HepG2 (cell line): ENCODE data around the gene LTA. TPM values are rescaled to one million over a fixed set of nuclear protein-coding genes. Genes with fewer than 3 reads are reported as not detected.

Experiments used
- E2F1 ChIP-seq: sonication (generic); formaldehyde crosslinking; IDR thresholded peaks from 2 replicates; pipeline ENCODE4 v1.5.0; 2020; ENCODE audit warnings: missing genetic modification reagents
- HNRNPH1 ChIP-seq: fragments of 200-400 bp; formaldehyde crosslinking; optimal IDR thresholded peaks from 2 replicates; pipeline ENCODE3; 2017; ENCODE audit warnings: mild to moderate bottlenecking, low read depth, low read length
- PREB ChIP-seq: sonication (generic); formaldehyde crosslinking; IDR thresholded peaks from 2 replicates; pipeline ENCODE4 v1.4.0; 2020; ENCODE audit warnings: missing genetic modification reagents
- SNAPC2 ChIP-seq: sonication (generic); formaldehyde crosslinking; IDR thresholded peaks from 2 replicates; pipeline ENCODE4 v1.8.1; 2022; ENCODE audit warnings: mild to moderate bottlenecking, missing genetic modification reagents
- ZBTB44 ChIP-seq: sonication (generic); formaldehyde crosslinking; IDR thresholded peaks from 2 replicates; pipeline ENCODE4 v1.4.0; 2020; ENCODE audit warnings: missing genetic modification reagents
- ZFP36L2 ChIP-seq: sonication (generic); formaldehyde crosslinking; IDR thresholded peaks from 2 replicates; pipeline ENCODE4 v1.4.0; 2020; ENCODE audit warnings: missing genetic modification reagents
- ZNF180 ChIP-seq: sonication (generic); formaldehyde crosslinking; IDR thresholded peaks from 2 replicates; pipeline ENCODE4 v1.4.0; 2020; ENCODE audit warnings: low read depth, missing genetic modification reagents, borderline replicate concordance
- ZNF20 ChIP-seq: sonication (generic); formaldehyde crosslinking; IDR thresholded peaks from 2 replicates; pipeline ENCODE4 v1.4.0; 2020; ENCODE audit warnings: mild to moderate bottlenecking, moderate library complexity, missing genetic modification reagents
- ZNF276 ChIP-seq: sonication (generic); formaldehyde crosslinking; IDR thresholded peaks from 2 replicates; pipeline ENCODE4 v1.4.0; 2020; ENCODE audit warnings: mild to moderate bottlenecking, low read depth, missing genetic modification reagents
- ZNF281 ChIP-seq: sonication (generic); formaldehyde crosslinking; IDR thresholded peaks from 2 replicates; pipeline ENCODE4 v1.4.0; 2020; ENCODE audit warnings: missing genetic modification reagents, borderline replicate concordance
- ZNF513 ChIP-seq: sonication (generic); formaldehyde crosslinking; conservative IDR thresholded peaks from 2 replicates; pipeline ENCODE4 v1.5.0; 2020; ENCODE audit warnings: missing genetic modification reagents
- ZNF543 ChIP-seq: sonication (generic); formaldehyde crosslinking; IDR thresholded peaks from 2 replicates; pipeline ENCODE4 v1.4.0; 2020; ENCODE audit warnings: mild to moderate bottlenecking, missing genetic modification reagents
- ZNF557 ChIP-seq: sonication (generic); formaldehyde crosslinking; IDR thresholded peaks from 2 replicates; pipeline ENCODE4 v1.4.0; 2020; ENCODE audit warnings: missing genetic modification reagents
- ZNF652 ChIP-seq: IDR thresholded peaks from 2 replicates; pipeline ENCODE4 v1.6.1; 2016; ENCODE audit warnings: low read depth, borderline replicate concordance
- ZNF75D ChIP-seq: sonication (generic); formaldehyde crosslinking; IDR thresholded peaks from 2 replicates; pipeline ENCODE4 v1.8.1; 2023; ENCODE audit warnings: missing genetic modification reagents, mild to moderate bottlenecking, borderline replicate concordance
- ZSCAN5A ChIP-seq: sonication (generic); formaldehyde crosslinking; IDR thresholded peaks from 2 replicates; pipeline ENCODE4 v1.8.0; 2022; ENCODE audit warnings: mild to moderate bottlenecking, missing genetic modification reagents, borderline replicate concordance
- polyA plus RNA-seq, 8 experiments: library from polyadenylated mRNA; depleted of rRNA in 3 of 8; stranded (reverse) in 7 of 8; unstranded in 1 of 8; fragments of >200 nt; fragmentation: Illumina TruSeq in 4 of 8; extraction: Trizol in 4 of 8; gene quantifications; 2 replicates each; pipeline versions ENCODE4 v1.2.1 to v1.2.3, GENCODE V29; 2011 to 2016; ENCODE audit warnings: low read depth in 4 of 8, missing spikeins in 1 of 8, mixed read lengths in 1 of 8; ENCODE audit not compliant: insufficient read depth in 1 of 8
- total RNA-seq, 5 experiments: library from RNA; depleted of rRNA; stranded (reverse); fragments of >200 nt; fragmentation: Illumina TruSeq; extraction: Trizol; gene quantifications; 2 replicates each; pipeline ENCODE4 v1.2.3, GENCODE V29; 2016; ENCODE audit warnings: low read depth in 1 of 5

Gene LTA
- total and polyA plus RNA-seq, 2 of the 13 experiments (the other 11 are each of a cell fraction or from before 2014, with no cell fraction given): 0.09 TPM; not detected in 1

GRCh38 chr6:31620586-31621319 lies 48.7 kb downstream of the LTA start, which contains the start of gene PRRC2A (continued):
- TF ChIP-seq ZNF276 (no peak; the same call in 1 of the 2 replicates), ZNF180 (CRISPR knock-in tag) (no peak), SNAPC2 (CRISPR knock-in tag) (peak; percentile 96; the same call in 1 of the 2 replicates), ZBTB44 (no peak), ZFP36L2 (no peak), E2F1 (CRISPR knock-in tag) (peak; percentile 35), ZNF543 (CRISPR knock-in tag) (peak; percentile 46; the same call in 1 of the 2 replicates), ZNF20 (CRISPR knock-in tag) (0 out of 2 replicates have a peak, but pooled peaks have one; percentile 30), ZNF75D (CRISPR knock-in tag) (no peak; the same call in 1 of the 2 replicates), ZNF557 (no peak), ZNF652 (CRISPR knock-in tag) (no peak), HNRNPH1 (no peak), ZNF281 (peak; percentile 95), PREB (CRISPR knock-in tag) (no peak), ZNF513 (CRISPR knock-in tag) (no peak), ZSCAN5A (CRISPR knock-in tag) (no peak; the same call in 1 of the 2 replicates)
